Bladder microvascular endothelial cell (primary cell): Measurements from ENCODE around the gene DNAAF8. TPM values are rescaled to one million over a fixed set of nuclear protein-coding genes. Genes with fewer than 3 reads are reported as not detected.

Experiments used
- total RNA-seq: library from RNA; depleted of rRNA; stranded (reverse); fragments of >200 nt; gene quantifications from 2 replicates; pipeline ENCODE4 v1.2.3, GENCODE V29; 2014

DNAAF8 gene
- total RNA-seq: 0.25 and 0.32 TPM in 2 replicates

GRCh38 chr16:4734063-4734729 lies at the start of gene DNAAF8, which contains the start of gene ANKS3:
TSS of gene DNAAF8 (plus strand) at chr16:4734537. CDS start at chr16:4736515, 1,978 bp downstream.
TSS of gene ANKS3 (minus strand) at chr16:4734271. CDS start at chr16:4730149, 4,122 bp downstream.

DNA sequence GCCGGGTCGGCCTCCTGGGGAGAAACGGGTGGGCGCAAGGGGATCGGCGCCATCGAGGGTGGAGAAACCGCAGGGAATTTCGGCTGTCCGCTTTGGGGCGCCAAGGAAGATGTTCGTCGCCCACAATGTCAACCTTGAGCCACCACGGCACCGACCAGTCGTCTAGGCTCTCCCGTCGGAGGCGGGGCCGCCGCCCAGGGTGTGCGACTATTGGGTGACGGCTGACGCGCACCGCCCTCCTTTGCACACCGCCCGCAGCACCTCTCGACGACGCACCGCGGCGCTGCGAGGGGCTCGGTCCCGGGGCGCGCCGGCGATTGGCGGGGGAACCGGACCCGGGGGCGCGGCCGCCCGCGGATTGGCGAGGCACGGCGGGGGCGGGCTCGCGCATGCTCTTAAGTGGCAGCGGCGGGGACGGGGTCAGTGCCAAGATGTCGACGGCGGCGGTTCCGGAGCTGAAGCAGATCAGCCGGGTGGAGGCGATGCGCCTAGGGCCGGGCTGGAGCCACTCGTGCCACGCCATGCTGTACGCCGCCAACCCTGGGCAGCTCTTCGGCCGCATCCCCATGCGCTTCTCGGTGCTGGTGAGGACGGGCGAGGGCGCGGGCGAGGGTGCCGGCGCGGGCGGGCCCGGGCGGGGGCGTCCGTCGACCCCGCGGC lies 40.9 kb upstream of the DNAAF8 start, which contains the start of gene NUDT16L1:
NUDT16L1 (plus strand) TSS at position 267 of the 660 bp plus-strand sequence; CDS start at position 432, 165 bp downstream.

GRCh38 chr16:4766875-4767628 lies 32.7 kb downstream of the DNAAF8 start, which contains the start of gene ZNF500:
TSS of gene ZNF500 (minus strand) at chr16:4767162. CDS start at chr16:4765978, 1,184 bp downstream.

DNA sequence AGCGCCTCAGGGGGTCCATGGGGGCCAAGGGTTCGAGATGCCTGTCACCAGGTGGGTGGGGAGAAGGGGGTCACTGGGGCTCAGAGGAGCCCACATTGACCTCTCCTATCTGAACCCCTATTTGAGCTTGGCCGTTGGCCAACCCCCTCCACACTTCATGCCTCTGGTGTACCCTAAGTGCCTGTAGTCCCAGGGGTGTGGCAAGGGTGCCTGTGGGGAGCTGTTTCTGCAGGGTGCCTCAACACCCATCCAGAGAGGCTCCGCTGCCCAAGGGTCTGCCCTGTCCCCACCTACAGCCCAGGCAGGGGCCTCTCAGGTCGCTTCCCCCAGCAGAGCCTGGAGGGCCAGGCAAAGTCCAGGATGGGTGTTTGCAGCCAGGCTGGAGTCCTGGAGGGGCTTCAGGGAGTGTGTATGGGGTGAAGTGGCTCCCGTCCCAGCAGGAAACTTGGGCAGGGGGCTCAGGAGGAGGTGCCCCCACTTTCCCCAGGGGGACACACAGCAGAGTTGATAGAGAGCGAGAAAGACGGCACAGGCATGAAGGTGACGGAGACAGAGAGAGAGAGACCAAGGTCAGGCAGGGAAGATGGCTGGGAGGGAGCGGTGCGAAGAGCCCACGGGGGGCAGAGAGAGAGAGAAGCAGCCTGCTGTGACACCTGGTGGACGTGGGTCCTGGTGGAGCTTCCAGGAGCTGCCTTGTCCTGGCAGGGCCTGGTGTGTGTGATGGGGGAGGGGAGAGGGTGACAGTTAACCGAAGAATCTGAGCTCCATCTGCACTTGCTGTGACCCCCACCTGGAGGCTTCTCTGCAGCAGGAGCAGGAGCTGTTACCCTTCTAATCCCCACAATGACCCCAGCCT lies 53.5 kb downstream of the DNAAF8 start, which contains the start of gene SEPTIN12:
SEPTIN12 (minus strand) TSS at position 719 of the 856 bp plus-strand sequence; CDS start at position 19, 700 bp downstream.

GRCh38 chr16:4795181-4795827 lies 61.0 kb downstream of the DNAAF8 start, which contains the start of gene SMIM22:
TSS of gene SMIM22 (plus strand) at chr16:4795369. CDS start at chr16:4795735, 366 bp downstream.

Other genes with a start within 250 kb of the DNAAF8 start
- gene CDIP1, start 195.8 kb upstream of the DNAAF8 start, total RNA-seq: 10.7 and 14.5 TPM in 2 replicates
- gene C16orf96, start 178.2 kb upstream of the DNAAF8 start, total RNA-seq: under 0.01 TPM in 1 of 2 replicates, not detected in the other
- 1.8 and 7.4 TPM in 2 replicates for gene UBALD1, start 119.6 kb upstream of the DNAAF8 start, total RNA-seq
- gene MGRN1, start 109.7 kb upstream of the DNAAF8 start, total RNA-seq: 13.4 and 40.2 TPM in 2 replicates
- gene NUDT16L1, start 41.0 kb upstream of the DNAAF8 start, total RNA-seq: 24.1 and 34.1 TPM in 2 replicates
- 10.8 and 27.1 TPM in 2 replicates for gene ANKS3, start 266 bp upstream of the DNAAF8 start, total RNA-seq
- gene ZNF500, start 32.6 kb downstream of the DNAAF8 start, total RNA-seq: 5.0 and 6.5 TPM in 2 replicates
- 0.06 TPM in 1 of 2 replicates, not detected in the other for gene SEPTIN12, start 53.8 kb downstream of the DNAAF8 start, total RNA-seq
- gene SMIM22, start 60.8 kb downstream of the DNAAF8 start, total RNA-seq: not detected in 2 replicates
- 9.7 and 20.9 TPM in 2 replicates for gene ROGDI, start 68.1 kb downstream of the DNAAF8 start, total RNA-seq
- 41.9 and 98.2 TPM in 2 replicates for gene GLYR1, start 112.8 kb downstream of the DNAAF8 start, total RNA-seq
- gene UBN1, start 112.9 kb downstream of the DNAAF8 start, total RNA-seq: 18.6 and 37.6 TPM in 2 replicates
- gene PPL, start 202.6 kb downstream of the DNAAF8 start, total RNA-seq: 0.81 and 8.4 TPM in 2 replicates
- under 0.01 and 0.06 TPM in 2 replicates for gene SEC14L5, start 223.8 kb downstream of the DNAAF8 start, total RNA-seq